ENCODE results near the gene ZNF592.
"Not testable (repeated sequence)": the region's sequence is repeated elsewhere in the genome, so short reads cannot be mapped to it uniquely, and the experiment has no call there.

Gene ZNF592

GRCh38 chr15:84734794-84735479 lies 13.5 kb upstream of the ZNF592 start:
- Mint-ChIP-seq H3K27me3 (no peaks in the 10 kb centered on the region), H3K4me1 (ENCODE audit: low read depth) (peaks cover 67% of the 10 kb centered on the region), H3K9me3 (no peaks in the 10 kb centered on the region), H3K36me3 (ENCODE audit: low read depth) (peaks cover 11% of the 10 kb centered on the region), H3K27ac (peak overlapping the region; percentile 90), H3K4me3 (peak overlapping the region; percentile 60)
- intact Hi-C loops (cut with micrococcal nuclease): loop anchor here (1.0 kb wide), 2 partner anchors 10 to 19 kb away; partner anchors contain the start of gene SEC11A

DNA sequence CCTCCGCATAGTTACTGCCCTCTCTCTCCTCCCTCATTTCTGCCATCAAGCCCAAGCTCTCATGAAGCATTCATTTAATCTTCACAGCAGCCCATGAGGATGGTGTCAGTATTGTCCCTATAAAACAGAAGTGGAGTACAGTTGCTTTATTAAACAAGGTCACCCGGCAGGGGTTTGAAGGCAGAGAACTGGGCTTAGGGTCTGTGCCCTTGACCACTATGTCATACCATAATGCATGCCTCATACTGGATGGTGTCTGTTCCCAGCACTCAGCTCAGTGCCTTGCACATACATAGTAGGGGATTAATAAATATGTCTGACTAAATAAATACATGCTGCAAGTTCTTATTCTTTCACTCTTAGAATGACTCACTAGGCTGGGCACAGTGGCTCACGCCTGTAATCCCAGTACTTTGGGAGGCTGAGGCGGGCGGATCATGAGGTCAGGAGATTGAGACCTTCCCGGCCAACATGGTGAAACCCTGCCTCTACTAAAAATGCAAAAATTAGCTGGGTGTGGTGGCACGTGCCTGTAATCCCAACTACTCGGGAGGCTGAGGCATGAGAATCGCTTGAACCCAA lies 12.8 kb upstream of the ZNF592 start:
- intact Hi-C loops (cut with micrococcal nuclease): loop anchor here (1.0 kb wide), 2 partner anchors 10 to 19 kb away; partner anchors contain the start of gene SEC11A
- H3K27me3 Mint-ChIP-seq: not testable (repeated sequence)
- peaks cover 69% of the 10 kb centered on the region for H3K4me1 Mint-ChIP-seq (ENCODE audit: low read depth)

DNA sequence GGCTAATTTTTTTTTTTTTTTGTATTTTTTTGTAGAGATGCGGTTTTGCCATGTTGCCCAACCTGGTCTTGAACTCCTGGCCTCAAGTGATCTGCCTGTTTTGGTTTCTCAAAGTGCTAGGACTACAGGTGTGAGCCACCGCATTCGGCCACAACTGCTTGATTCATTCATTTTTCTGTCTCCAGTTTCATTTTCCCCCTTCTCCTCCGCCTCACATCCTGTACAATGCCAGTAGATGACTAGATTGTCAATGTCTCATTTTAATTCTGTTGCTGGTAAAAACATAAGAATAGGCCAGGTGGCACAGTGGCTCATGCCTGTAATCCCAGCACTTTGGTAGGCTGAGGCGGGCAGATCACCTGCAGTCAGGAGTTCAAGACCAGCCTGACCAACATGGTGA lies 12.0 kb upstream of the ZNF592 start:
- intact Hi-C loops (cut with micrococcal nuclease): no loop called here
- H3K9me3 Mint-ChIP-seq: no peaks in the 10 kb centered on the region
- peak overlapping the region; percentile 90 for H3K27ac Mint-ChIP-seq
- peaks cover 11% of the 10 kb centered on the region for H3K36me3 Mint-ChIP-seq (ENCODE audit: low read depth)
- H3K27me3 Mint-ChIP-seq: no peaks in the 10 kb centered on the region
- peak overlapping the region; percentile 39 for H3K4me3 Mint-ChIP-seq
- peaks cover 69% of the 10 kb centered on the region for H3K4me1 Mint-ChIP-seq (ENCODE audit: low read depth)

More for the DNA sequence above, 12.8 kb upstream of the ZNF592 start:
- H3K9me3 Mint-ChIP-seq: not testable (repeated sequence)
- Mint-ChIP-seq H3K27ac (peak overlapping the region; percentile 90), H3K4me3 (peak overlapping the region; percentile 60), H3K36me3 (ENCODE audit: low read depth) (peaks cover 11% of the 10 kb centered on the region)

DNA sequence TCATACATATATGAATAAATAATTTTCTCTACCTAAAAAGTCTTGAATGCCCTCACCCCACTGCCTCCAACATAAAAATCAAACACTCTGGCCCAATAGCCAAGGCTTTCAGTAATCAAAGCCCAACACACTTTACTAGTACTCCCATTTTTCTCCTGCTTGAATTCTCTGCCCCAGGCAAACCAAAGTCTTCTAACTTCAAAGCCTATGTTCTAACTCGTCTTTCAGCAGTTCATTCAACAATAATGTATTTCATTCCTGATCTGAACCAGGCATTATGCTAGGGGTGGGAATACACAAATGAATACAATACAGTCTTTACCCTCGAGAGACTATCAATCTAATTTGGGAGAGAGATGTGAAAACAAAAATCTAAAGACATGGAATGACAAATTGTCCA lies 11.4 kb upstream of the ZNF592 start:
- Mint-ChIP-seq H3K4me1 (ENCODE audit: low read depth) (peaks cover 66% of the 10 kb centered on the region), H3K9me3 (no peaks in the 10 kb centered on the region), H3K4me3 (no peak overlapping the region), H3K27me3 (no peaks in the 10 kb centered on the region), H3K36me3 (ENCODE audit: low read depth) (peaks cover 11% of the 10 kb centered on the region), H3K27ac (no peak overlapping the region)
- intact Hi-C loops (cut with micrococcal nuclease): loop anchor here (1.0 kb wide), 1 partner anchor 10 kb away; no protein-coding TSS in a partner anchor

DNA sequence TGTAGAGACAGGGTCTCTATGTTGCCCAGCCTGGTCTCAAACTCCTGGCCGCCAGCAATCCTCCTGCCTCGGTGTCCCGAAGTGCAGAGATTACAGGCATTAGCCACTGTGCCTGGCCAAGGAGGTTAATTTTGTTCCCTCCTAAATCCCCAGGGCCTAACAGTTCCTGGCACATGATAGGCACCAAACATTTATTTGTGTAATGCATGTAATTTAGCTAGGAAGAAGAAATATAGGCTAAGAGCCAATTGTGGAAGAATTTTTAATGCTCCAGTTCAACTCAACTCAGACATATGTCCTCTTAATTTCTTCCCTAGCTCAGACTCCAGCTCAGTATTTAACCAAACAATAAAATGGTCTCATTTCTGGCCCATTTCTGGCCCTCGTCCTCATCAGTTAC lies 7.7 kb upstream of the ZNF592 start:
- H3K36me3 Mint-ChIP-seq (ENCODE audit: low read depth): peaks cover 18% of the 10 kb centered on the region
- H3K27me3 Mint-ChIP-seq: no peaks in the 10 kb centered on the region
- intact Hi-C loops (cut with micrococcal nuclease): no loop called here
- H3K4me1 Mint-ChIP-seq (ENCODE audit: low read depth): peaks cover 58% of the 10 kb centered on the region
- no peak overlapping the region for H3K4me3 Mint-ChIP-seq
- H3K9me3 Mint-ChIP-seq: no peaks in the 10 kb centered on the region
- H3K27ac Mint-ChIP-seq: peak overlapping the region; percentile 28

DNA sequence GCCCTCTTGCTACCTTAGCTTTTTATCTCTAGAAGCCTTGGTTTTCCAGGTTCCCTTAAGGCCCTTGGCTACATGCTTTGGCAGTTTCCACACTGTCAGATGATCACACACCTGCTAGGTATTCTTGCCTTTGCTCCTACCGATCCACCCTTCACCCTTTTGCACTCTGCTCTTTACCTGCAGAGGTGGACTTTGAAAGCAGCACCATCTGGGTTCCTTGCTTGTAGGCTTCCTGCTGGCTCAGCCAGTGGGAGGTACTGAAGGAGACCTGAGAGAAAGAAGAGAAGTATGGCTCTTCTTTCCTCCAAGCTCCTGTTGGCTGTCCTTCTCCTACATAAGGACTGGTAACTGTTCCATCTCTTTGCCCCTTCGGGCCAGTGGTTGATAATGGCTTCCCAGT lies 7.3 kb upstream of the ZNF592 start:
- Mint-ChIP-seq H3K4me3 (no peak overlapping the region), H3K27me3 (no peaks in the 10 kb centered on the region), H3K4me1 (ENCODE audit: low read depth) (peaks cover 58% of the 10 kb centered on the region), H3K27ac (peak overlapping the region; percentile 28), H3K9me3 (no peaks in the 10 kb centered on the region), H3K36me3 (ENCODE audit: low read depth) (peaks cover 18% of the 10 kb centered on the region)
- intact Hi-C loops (cut with micrococcal nuclease): no loop called here

DNA sequence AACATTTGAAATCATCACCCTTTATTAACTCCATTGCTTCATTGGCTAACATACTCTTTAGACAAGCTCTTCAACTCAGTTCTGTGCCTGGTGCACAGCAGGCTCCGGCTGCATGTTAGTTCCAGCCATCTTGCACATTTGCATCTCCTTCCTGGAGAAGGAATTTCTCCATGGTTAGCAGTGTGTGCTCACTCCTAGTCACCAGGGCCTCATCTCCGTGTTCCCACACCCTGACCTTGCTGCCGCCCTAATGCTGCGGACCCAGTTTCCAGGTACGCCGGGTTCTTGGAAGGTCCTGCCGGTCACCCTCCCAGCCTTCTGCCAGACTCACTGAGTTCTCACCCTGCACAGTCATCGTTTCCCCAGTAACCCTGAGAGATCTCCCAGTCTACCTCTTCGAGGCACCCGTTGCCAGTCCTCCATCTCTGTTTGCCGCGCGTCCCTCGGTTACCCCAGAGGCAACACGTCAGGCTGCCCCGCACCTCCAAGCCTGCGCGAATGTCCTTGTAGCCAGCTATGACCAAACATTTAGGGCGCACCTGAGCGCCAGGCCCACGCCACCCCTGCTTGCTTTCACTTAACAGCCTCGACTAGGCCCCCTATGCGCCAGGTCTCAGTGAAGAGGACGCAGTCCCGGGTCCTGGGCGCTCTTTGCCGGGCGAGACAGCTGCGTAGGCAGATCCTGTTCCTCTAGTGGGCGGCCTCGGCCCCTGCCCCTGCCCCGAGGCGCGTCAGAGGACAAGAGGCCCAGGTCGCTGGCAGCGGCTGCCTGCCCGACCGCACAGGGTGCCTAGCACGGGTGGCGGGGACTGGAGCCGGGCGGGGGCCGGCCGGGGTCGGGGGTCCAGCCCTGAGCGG lies 747 bp upstream of the ZNF592 start:
- H3K4me3 Mint-ChIP-seq: peak overlapping the region; percentile 97
- H3K36me3 Mint-ChIP-seq (ENCODE audit: low read depth): peaks cover 40% of the 10 kb centered on the region
- peak overlapping the region; percentile 98 for H3K27ac Mint-ChIP-seq
- intact Hi-C loops (cut with micrococcal nuclease): loop anchor here (1.0 kb wide), 3 partner anchors 10 to 93 kb away; partner anchors contain the start of genes SEC11A and WDR73
- no peaks in the 10 kb centered on the region for H3K27me3 Mint-ChIP-seq
- H3K4me1 Mint-ChIP-seq (ENCODE audit: low read depth): peaks cover 68% of the 10 kb centered on the region
- H3K9me3 Mint-ChIP-seq: no peaks in the 10 kb centered on the region

- Mint-ChIP-seq H3K36me3 (ENCODE audit: low read depth) (peaks cover 55% of the 10 kb centered on the region), H3K4me1 (ENCODE audit: low read depth) (peaks cover 75% of the 10 kb centered on the region), H3K27ac (peak overlapping the region; percentile 83), H3K27me3 (no peaks in the 10 kb centered on the region), H3K9me3 (no peaks in the 10 kb centered on the region), H3K4me3 (peak overlapping the region; percentile 92)
- intact Hi-C loops (cut with micrococcal nuclease): no loop called here
Observed at GRCh38 chr15:84749111-84749991, 959 bp downstream of the ZNF592 start.

GRCh38 chr15:84750583-84751092 lies 2.2 kb downstream of the ZNF592 start:
- peak overlapping the region; percentile 92 for H3K4me3 Mint-ChIP-seq
- no peaks in the 10 kb centered on the region for H3K9me3 Mint-ChIP-seq
- peak overlapping the region; percentile 83 for H3K27ac Mint-ChIP-seq
- intact Hi-C loops (cut with micrococcal nuclease): no loop called here
- no peaks in the 10 kb centered on the region for H3K27me3 Mint-ChIP-seq
- peaks cover 73% of the 10 kb centered on the region for H3K4me1 Mint-ChIP-seq (ENCODE audit: low read depth)
- peaks cover 52% of the 10 kb centered on the region for H3K36me3 Mint-ChIP-seq (ENCODE audit: low read depth)

DNA sequence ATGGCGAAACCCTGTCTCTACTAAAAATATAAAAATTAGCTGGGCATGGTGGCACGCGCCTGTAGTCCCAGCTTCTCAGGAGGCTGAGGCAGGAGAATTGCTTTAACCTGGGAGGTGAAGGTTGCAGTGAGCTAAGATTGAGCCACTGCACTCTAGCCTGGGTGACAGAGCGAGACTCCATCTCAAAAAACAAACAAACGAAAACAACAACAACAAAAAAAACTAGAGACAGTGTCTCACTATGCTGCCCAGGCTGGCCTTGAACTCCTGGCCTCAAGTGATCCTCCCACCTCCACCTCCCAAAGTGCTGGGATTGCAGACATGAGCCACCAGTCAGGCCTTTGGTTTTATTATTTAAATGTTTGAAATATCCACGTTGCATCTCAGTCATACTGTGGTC lies 3.3 kb downstream of the ZNF592 start:
- H3K9me3 Mint-ChIP-seq; H3K27me3 Mint-ChIP-seq; H3K27ac Mint-ChIP-seq; intact Hi-C loops (cut with micrococcal nuclease); H3K4me3 Mint-ChIP-seq: not testable (repeated sequence)
- peaks cover 75% of the 10 kb centered on the region for H3K4me1 Mint-ChIP-seq (ENCODE audit: low read depth)
- H3K36me3 Mint-ChIP-seq (ENCODE audit: low read depth): peaks cover 52% of the 10 kb centered on the region

- H3K9me3 Mint-ChIP-seq: no peaks in the 10 kb centered on the region
- H3K36me3 Mint-ChIP-seq (ENCODE audit: low read depth): peaks cover 55% of the 10 kb centered on the region
- intact Hi-C loops (cut with micrococcal nuclease): no loop called here
- no peak overlapping the region for H3K27ac Mint-ChIP-seq
- H3K4me1 Mint-ChIP-seq (ENCODE audit: low read depth): peaks cover 76% of the 10 kb centered on the region
- no peak overlapping the region for H3K4me3 Mint-ChIP-seq
- H3K27me3 Mint-ChIP-seq: no peaks in the 10 kb centered on the region
Observed at GRCh38 chr15:84752195-84752594, 3.8 kb downstream of the ZNF592 start.

DNA sequence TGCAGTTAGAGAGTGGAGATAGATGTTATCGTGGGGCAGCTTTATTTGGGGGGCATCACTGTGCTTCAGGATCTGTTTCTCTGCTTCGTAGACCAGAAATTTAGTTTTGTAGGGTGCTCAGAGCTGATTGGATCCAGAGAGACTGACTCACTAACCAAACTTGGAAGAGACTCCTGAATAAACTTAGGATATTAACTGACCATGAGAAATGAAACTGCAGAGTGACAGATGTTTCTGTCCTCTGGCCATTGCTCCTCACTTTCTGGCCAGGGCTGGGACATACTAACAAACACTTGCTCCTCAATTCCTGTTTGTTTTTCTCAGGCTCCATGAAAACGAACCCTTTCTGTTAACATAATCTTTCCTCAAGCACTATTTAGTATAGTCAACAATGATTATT lies 4.3 kb downstream of the ZNF592 start:
- Mint-ChIP-seq H3K4me3 (no peak overlapping the region), H3K27ac (no peak overlapping the region), H3K4me1 (ENCODE audit: low read depth) (peaks cover 76% of the 10 kb centered on the region), H3K9me3 (no peaks in the 10 kb centered on the region), H3K36me3 (ENCODE audit: low read depth) (peaks cover 55% of the 10 kb centered on the region), H3K27me3 (no peaks in the 10 kb centered on the region)
- intact Hi-C loops (cut with micrococcal nuclease): no loop called here

DNA sequence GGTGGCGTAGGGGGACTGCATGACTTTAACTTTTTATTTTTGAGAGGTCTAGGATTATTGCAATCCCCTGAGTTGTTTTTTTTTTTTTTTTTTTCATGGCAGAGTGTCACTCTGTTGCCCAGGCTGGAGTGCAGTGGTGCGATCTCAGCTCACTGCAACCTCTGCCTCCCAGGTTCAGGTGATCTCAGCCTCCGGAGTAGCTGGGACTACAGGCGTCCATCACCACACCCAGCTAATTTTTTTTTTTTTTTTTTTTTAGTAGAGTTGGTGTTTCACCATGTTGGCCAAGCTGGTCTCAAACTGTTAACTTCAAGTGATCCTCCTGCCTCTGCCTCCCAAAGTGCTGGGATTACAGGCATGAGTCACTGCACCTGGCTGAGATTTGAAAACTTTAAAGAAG lies 6.5 kb downstream of the ZNF592 start:
- not testable (repeated sequence) for H3K27ac Mint-ChIP-seq

More for the DNA sequence above, 6.5 kb downstream of the ZNF592 start:
- H3K4me1 Mint-ChIP-seq (ENCODE audit: low read depth): peaks cover 76% of the 10 kb centered on the region
- H3K4me3 Mint-ChIP-seq; H3K27me3 Mint-ChIP-seq; H3K9me3 Mint-ChIP-seq; intact Hi-C loops (cut with micrococcal nuclease): not testable (repeated sequence)
- peaks cover 43% of the 10 kb centered on the region for H3K36me3 Mint-ChIP-seq (ENCODE audit: low read depth)

Data from dendritic cell treated with granulocyte-macrophage colony-stimulating factor and Interleukin-4, amounts not matched to agents 40 ng/mL and 50 ng/mL, for 4 days (primary cell).